ENCODE results near the gene MAG.
"Not testable (repeated sequence)": the region's sequence is repeated elsewhere in the genome, so short reads cannot be mapped to it uniquely, and the experiment has no call there.

Gene MAG

GRCh38 chr19:35357867-35358573 is 66.1 kb downstream of the MAG start, which contains the start of gene FFAR3:
Gene FFAR3, plus strand, starts transcription at chr19:35358460. Its CDS starts 431 bp downstream, at chr19:35358891.
- DNase-seq (ENCODE audit: insufficient read length, low spot score) (no peak), FAIRE-seq (no peak)

GRCh38 chr19:35358834-35359233 is 66.9 kb downstream of the MAG start:
- DNase-seq (ENCODE audit: insufficient read length, low spot score); FAIRE-seq: not testable (repeated sequence)

GRCh38 chr19:35359395-35359794 is 67.4 kb downstream of the MAG start:
- not testable (repeated sequence) for FAIRE-seq; DNase-seq (ENCODE audit: insufficient read length, low spot score)

GRCh38 chr19:35360081-35360480 is 68.1 kb downstream of the MAG start:
- not testable (repeated sequence) for FAIRE-seq; DNase-seq (ENCODE audit: insufficient read length, low spot score)

GRCh38 chr19:35360880-35361420 is 69.0 kb downstream of the MAG start:
- no peak for FAIRE-seq
- DNase-seq (ENCODE audit: insufficient read length, low spot score) = no peak

GRCh38 chr19:35362261-35363000 is 70.5 kb downstream of the MAG start:
- FAIRE-seq = no peak

GRCh38 chr19:35363001-35363590 is 71.1 kb downstream of the MAG start:
- FAIRE-seq = no peak
- DNase-seq (ENCODE audit: insufficient read length, low spot score) = no peak

More at GRCh38 chr19:35362261-35363000, 70.5 kb downstream of the MAG start:
- no peak for DNase-seq (ENCODE audit: insufficient read length, low spot score)
